SK-N-SH treated with all-trans-retinoic acid at 6 μM for 48 hours (cell line): ENCODE data around the gene PALD1.

Experiments
- ATAC-seq: fragments of 200-7000 bp; cut with Tn5 transposase; 3 replicates; pipeline ENCODE4 v1.9.1; 2020; ENCODE audit warnings: mild to moderate bottlenecking, moderate library complexity
- ARNTL ChIP-seq: fragments of 450-650 bp; formaldehyde crosslinking; IDR thresholded peaks from 2 replicates; pipeline ENCODE4 v1.5.0; 2020; ENCODE audit warnings: low read depth, mild to moderate bottlenecking, moderate library complexity, borderline replicate concordance
- BACH2 ChIP-seq: fragments of 250-450 bp; sonication (Bioruptor Pico); IDR thresholded peaks from 2 replicates; pipeline ENCODE4 v1.9.0; 2021; ENCODE audit warnings: mild to moderate bottlenecking, borderline replicate concordance
- CREB5 ChIP-seq: fragments of 250-450 bp; sonication (Bioruptor Pico); IDR thresholded peaks from 2 replicates; pipeline ENCODE4 v1.5.1; 2020; ENCODE audit warnings: low read depth, mild to moderate bottlenecking, moderate library complexity
- CSDC2 ChIP-seq: fragments of 250-450 bp; sonication (Bioruptor Pico); IDR thresholded peaks from 2 replicates; pipeline ENCODE4 v1.5.0; 2020; ENCODE audit warnings: mild to moderate bottlenecking, moderate library complexity
- GLIS3 ChIP-seq: fragments of 250-450 bp; sonication (Bioruptor Pico); IDR thresholded peaks from 2 replicates; pipeline ENCODE4 v1.5.0; 2020; ENCODE audit warnings: mild to moderate bottlenecking, moderate library complexity
- ISL1 ChIP-seq: fragments of 250-450 bp; sonication (Bioruptor Pico); IDR thresholded peaks from 2 replicates; pipeline ENCODE4 v2.1.2; 2022; ENCODE audit warnings: mild to moderate bottlenecking, moderate library complexity
- OSR1 ChIP-seq: fragments of 250-450 bp; sonication (Bioruptor Pico); IDR thresholded peaks from 2 replicates; pipeline ENCODE4 v1.8.0; 2022; ENCODE audit warnings: moderate library complexity, mild to moderate bottlenecking, inconsistent platforms
- POU6F1 ChIP-seq: fragments of 250-450 bp; sonication (Bioruptor Pico); IDR thresholded peaks from 2 replicates; pipeline ENCODE4 v1.8.0; 2021; ENCODE audit warnings: low read depth, mild to moderate bottlenecking, moderate library complexity, borderline replicate concordance
- PPARA ChIP-seq: fragments of 250-450 bp; sonication (Bioruptor Pico); IDR thresholded peaks from 2 replicates; pipeline ENCODE4 v1.5.0; 2020; ENCODE audit warnings: mild to moderate bottlenecking, borderline replicate concordance
- RARB ChIP-seq: fragments of 250-450 bp; sonication (Bioruptor Pico); IDR thresholded peaks from 2 replicates; pipeline ENCODE4 v1.8.0; 2021; ENCODE audit warnings: mild to moderate bottlenecking, moderate library complexity
- SNAI2 ChIP-seq: fragments of 250-450 bp; sonication (Bioruptor Pico); IDR thresholded peaks from 2 replicates; pipeline ENCODE4 v1.5.0; 2020; ENCODE audit warnings: mild to moderate bottlenecking, moderate library complexity
- TCF4 ChIP-seq: fragments of 250-450 bp; sonication (Bioruptor Pico); IDR thresholded peaks from 2 replicates; pipeline ENCODE4 v1.8.0; 2021; ENCODE audit warnings: mild to moderate bottlenecking, moderate library complexity, borderline replicate concordance
- TOX ChIP-seq: fragments of 250-450 bp; sonication (Bioruptor Pico); IDR thresholded peaks from 2 replicates; pipeline ENCODE4 v1.8.0; 2021; ENCODE audit warnings: mild to moderate bottlenecking, moderate library complexity, borderline replicate concordance
- TSHZ2 ChIP-seq: fragments of 250-450 bp; sonication (Bioruptor Pico); IDR thresholded peaks from 2 replicates; pipeline ENCODE4 v1.5.0; 2020; ENCODE audit warnings: mild to moderate bottlenecking, moderate library complexity
- ZFP3 ChIP-seq: fragments of 250-450 bp; sonication (Bioruptor Pico); IDR thresholded peaks from 2 replicates; pipeline ENCODE4 v1.5.0; 2020; ENCODE audit warnings: mild to moderate bottlenecking, moderate library complexity
- ZNF565 ChIP-seq: fragments of 450-650 bp; formaldehyde crosslinking; conservative IDR thresholded peaks from 2 replicates; pipeline ENCODE4 v1.5.0; 2020; ENCODE audit warnings: low read depth, mild to moderate bottlenecking, moderate library complexity
- ZNF70 ChIP-seq: fragments of 450-650 bp; formaldehyde crosslinking; IDR thresholded peaks from 2 replicates; pipeline ENCODE4 v1.5.0; 2020; ENCODE audit warnings: mild to moderate bottlenecking, moderate library complexity
- ZNF8 ChIP-seq: fragments of 450-650 bp; formaldehyde crosslinking; IDR thresholded peaks from 2 replicates; pipeline ENCODE4 v1.5.0; 2020; ENCODE audit warnings: mild to moderate bottlenecking, moderate library complexity
- TF ChIP-seq, protein P1 (sequence below): fragments of 250-450 bp; sonication (Bioruptor Pico); IDR thresholded peaks from 2 replicates; pipeline ENCODE4 v1.5.1; 2021; ENCODE audit warnings: mild to moderate bottlenecking, moderate library complexity
- TF ChIP-seq, protein P2 (sequence below): fragments of 250-450 bp; sonication (Bioruptor Pico); IDR thresholded peaks from 2 replicates; pipeline ENCODE4 v1.8.0; 2020; ENCODE audit warnings: mild to moderate bottlenecking, moderate library complexity, borderline replicate concordance

The PALD1 gene

DNA sequence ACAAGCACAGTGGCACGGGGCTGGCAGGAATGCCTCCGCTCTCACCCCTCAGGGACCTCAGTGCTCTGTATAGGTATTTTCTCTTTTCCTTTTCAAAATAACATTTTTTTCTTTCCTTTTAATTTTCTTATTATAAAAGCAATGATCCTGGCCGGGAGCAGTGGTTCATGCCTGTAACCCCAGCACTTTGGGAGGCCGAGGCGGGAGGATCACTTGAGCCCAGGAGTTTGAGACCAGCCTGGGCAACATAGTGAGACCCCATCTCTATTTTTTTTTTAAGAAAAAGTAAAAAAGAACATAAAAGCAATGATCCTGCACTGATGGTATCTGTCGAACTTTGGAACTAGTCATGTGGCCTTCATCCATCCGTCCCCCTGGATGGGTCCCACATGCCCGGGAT lies 120.8 kb downstream of the PALD1 start (continued):
- TF ChIP-seq CREB5 (CRISPR knock-in tag) (no peak), CSDC2 (CRISPR knock-in tag) (no peak), TCF4 (CRISPR knock-in tag) (no peak), ZNF565 (no peak), ISL1 (no peak), POU6F1 (no peak), GLIS3 (CRISPR knock-in tag) (no peak)

DNA sequence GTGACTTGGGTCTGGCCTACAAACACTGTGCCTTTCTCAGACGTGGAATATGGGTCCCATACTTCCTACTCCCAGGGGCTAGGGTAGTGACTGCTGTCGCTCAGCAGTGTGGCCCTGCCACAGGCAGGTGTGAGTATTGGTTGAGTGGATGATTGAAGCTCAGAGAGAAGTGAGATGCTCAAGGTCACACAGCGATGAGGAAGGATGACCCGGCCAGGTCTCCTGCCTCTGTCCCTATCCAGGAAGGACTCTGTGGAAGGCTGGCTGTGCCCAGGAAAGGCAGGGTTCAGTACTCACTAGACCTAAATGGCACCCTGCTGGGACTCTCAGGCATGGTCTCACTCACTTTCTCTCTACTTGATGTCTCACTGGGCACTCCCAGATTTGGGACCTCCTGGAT lies 121.2 kb downstream of the PALD1 start:
- ATAC-seq = no peak
- TF ChIP-seq ZNF8 (CRISPR knock-in tag) = no peak
- TF ChIP-seq, protein P1, sequence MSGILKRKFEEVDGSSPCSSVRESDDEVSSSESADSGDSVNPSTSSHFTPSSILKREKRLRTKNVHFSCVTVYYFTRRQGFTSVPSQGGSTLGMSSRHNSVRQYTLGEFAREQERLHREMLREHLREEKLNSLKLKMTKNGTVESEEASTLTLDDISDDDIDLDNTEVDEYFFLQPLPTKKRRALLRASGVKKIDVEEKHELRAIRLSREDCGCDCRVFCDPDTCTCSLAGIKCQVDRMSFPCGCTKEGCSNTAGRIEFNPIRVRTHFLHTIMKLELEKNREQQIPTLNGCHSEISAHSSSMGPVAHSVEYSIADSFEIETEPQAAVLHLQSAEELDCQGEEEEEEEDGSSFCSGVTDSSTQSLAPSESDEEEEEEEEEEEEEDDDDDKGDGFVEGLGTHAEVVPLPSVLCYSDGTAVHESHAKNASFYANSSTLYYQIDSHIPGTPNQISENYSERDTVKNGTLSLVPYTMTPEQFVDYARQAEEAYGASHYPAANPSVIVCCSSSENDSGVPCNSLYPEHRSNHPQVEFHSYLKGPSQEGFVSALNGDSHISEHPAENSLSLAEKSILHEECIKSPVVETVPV (CRISPR knock-in tag) = no peak
- no peak for TF ChIP-seq GLIS3 (CRISPR knock-in tag)
- no peak for TF ChIP-seq RARB (CRISPR knock-in tag)
- TF ChIP-seq SNAI2 (CRISPR knock-in tag) = no peak
- TF ChIP-seq ZNF70 (CRISPR knock-in tag) = no peak
- no peak for TF ChIP-seq ZFP3
- TF ChIP-seq TSHZ2 = no peak
- TF ChIP-seq TOX (CRISPR knock-in tag) = no peak
- no peak for TF ChIP-seq ZNF565
- TF ChIP-seq CSDC2 (CRISPR knock-in tag) = no peak
- TF ChIP-seq POU6F1 = no peak
- TF ChIP-seq ARNTL (CRISPR knock-in tag) = no peak
- TF ChIP-seq BACH2 (CRISPR knock-in tag) = no peak
- TF ChIP-seq PPARA (CRISPR knock-in tag) = no peak
- no peak for TF ChIP-seq OSR1 (CRISPR knock-in tag)
- TF ChIP-seq, protein P2, sequence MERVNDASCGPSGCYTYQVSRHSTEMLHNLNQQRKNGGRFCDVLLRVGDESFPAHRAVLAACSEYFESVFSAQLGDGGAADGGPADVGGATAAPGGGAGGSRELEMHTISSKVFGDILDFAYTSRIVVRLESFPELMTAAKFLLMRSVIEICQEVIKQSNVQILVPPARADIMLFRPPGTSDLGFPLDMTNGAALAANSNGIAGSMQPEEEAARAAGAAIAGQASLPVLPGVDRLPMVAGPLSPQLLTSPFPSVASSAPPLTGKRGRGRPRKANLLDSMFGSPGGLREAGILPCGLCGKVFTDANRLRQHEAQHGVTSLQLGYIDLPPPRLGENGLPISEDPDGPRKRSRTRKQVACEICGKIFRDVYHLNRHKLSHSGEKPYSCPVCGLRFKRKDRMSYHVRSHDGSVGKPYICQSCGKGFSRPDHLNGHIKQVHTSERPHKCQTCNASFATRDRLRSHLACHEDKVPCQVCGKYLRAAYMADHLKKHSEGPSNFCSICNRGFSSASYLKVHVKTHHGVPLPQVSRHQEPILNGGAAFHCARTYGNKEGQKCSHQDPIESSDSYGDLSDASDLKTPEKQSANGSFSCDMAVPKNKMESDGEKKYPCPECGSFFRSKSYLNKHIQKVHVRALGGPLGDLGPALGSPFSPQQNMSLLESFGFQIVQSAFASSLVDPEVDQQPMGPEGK = no peak
